Calu3 (cell line): ENCODE measurements around the gene NCK2. TPM values are rescaled to one million over a fixed set of nuclear protein-coding genes. Genes with fewer than 3 reads are reported as not detected.

ENCODE experiments used
- Bru-seq: library from RNA; stranded (reverse); fragments of 400-500 nt; gene quantifications from one replicate; lab custom pipeline; 2021; lab: Mats Ljungman, UMichigan
- BruChase-seq, 2 experiments: library from RNA; stranded (reverse); fragments of 400-500 nt; gene quantifications; one replicate each; lab custom pipeline; 2021; lab: Mats Ljungman, UMichigan
- BruUV-seq: library from RNA; stranded (reverse); fragments of 400-500 nt; replicated peaks from 2 replicates; lab custom pipeline; 2021; lab: Mats Ljungman, UMichigan
- CTCF ChIA-PET: fragments of 300-600 bp; sonication (Branson Sonifier 250); formaldehyde crosslinking; loops from one replicate; lab custom pipeline; 2022; ENCODE audit warnings: antibody characterized with exemption; lab: Charles Lee
- DNase-seq: peaks from one replicate; pipeline ENCODE4 v3.0.0; 2022
- H3K27ac Mint-ChIP-seq: one replicate; pipeline ENCODE4 v1.8.0; 2022; ENCODE audit warnings: mixed read lengths; ENCODE audit not compliant: unreplicated experiment
- H3K27me3 Mint-ChIP-seq: one replicate; pipeline ENCODE4 v1.8.0; 2022; ENCODE audit warnings: mixed read lengths; ENCODE audit not compliant: unreplicated experiment
- H3K36me3 Mint-ChIP-seq: one replicate; pipeline ENCODE4 v1.8.0; 2022; ENCODE audit warnings: mild to moderate bottlenecking, moderate library complexity, mixed read lengths; ENCODE audit not compliant: insufficient read depth, unreplicated experiment
- H3K4me1 Mint-ChIP-seq: one replicate; pipeline ENCODE4 v1.8.0; 2022; ENCODE audit warnings: mild to moderate bottlenecking, low read depth, mixed read lengths; ENCODE audit not compliant: unreplicated experiment
- H3K4me3 Mint-ChIP-seq: one replicate; pipeline ENCODE4 v1.8.0; 2022; ENCODE audit warnings: mild to moderate bottlenecking, low read depth, moderate library complexity, mixed read lengths; ENCODE audit not compliant: unreplicated experiment
- H3K9me3 Mint-ChIP-seq: one replicate; pipeline ENCODE4 v1.8.0; 2022; ENCODE audit warnings: low read depth, mixed read lengths; ENCODE audit not compliant: unreplicated experiment
- CTCF ChIP-seq: fragments of 200-600 bp; IDR thresholded peaks from one replicate; pipeline ENCODE4 v1.8.0; 2022; ENCODE audit warnings: antibody characterized with exemption; ENCODE audit not compliant: unreplicated experiment
- intact Hi-C: fragments of 100-400 bp; cut with micrococcal nuclease; formaldehyde crosslinking; loops from one replicate; pipeline ENCODE4 v1.10.0; 2022; ENCODE audit not compliant: unreplicated experiment
- long read RNA-seq: library from polyadenylated mRNA; stranded (forward); transcript quantifications from one replicate; pipeline ENCODE4 v2.0.0, GENCODE V29; 2022
- total RNA-seq: library from RNA; stranded (reverse); gene quantifications from 2 replicates; pipeline ENCODE4 v1.2.3, GENCODE V29; 2022

NCK2 gene
- total RNA-seq, result 88.6 and 96.9 TPM in 2 replicates
- Bru-seq, nascent RNA, result percentile 92 among the genes with signal in this experiment
- percentile 77 among the genes with signal in this experiment for BruChase-seq, experiment 1, labeled RNA remaining after a 6-hour chase
- percentile 69 among the genes with signal in this experiment for BruChase-seq, experiment 2, labeled RNA remaining after a 2-hour chase
- long read RNA-seq, transcript NCK2-205 (4 exons, 1,795 nt), result minor isoform, 30 of 152 reads
- long read RNA-seq, transcript NCK2-201 (5 exons, 2,683 nt), result major isoform, 98 of 152 reads
- long read RNA-seq, partial matches to known transcripts, result 11 of 152 reads
- long read RNA-seq, other reads (novel, unspliced or antisense), result 13 of 152 reads

- peaks cover 46% of the 10 kb centered on the region for H3K36me3 Mint-ChIP-seq
- no peaks in the 10 kb centered on the region for H3K9me3 Mint-ChIP-seq
- H3K4me3 Mint-ChIP-seq, result peak within 1 kb of the TSS; percentile 86
- peak within 1 kb of the TSS; percentile 94 for H3K27ac Mint-ChIP-seq
- intact Hi-C loops, result loop anchor here (5.0 to 10.0 kb wide), 3 partner anchors 137 to 342 kb away; no protein-coding TSS in a partner anchor
- DNase-seq, result peak; percentile 40
- CTCF ChIA-PET, result interaction anchor here (0.6 to 1.7 kb wide), 6 partner anchors 121 to 221 kb away, joined by 3 to 6 read pairs (median 3); no protein-coding TSS in a partner anchor
- H3K27me3 Mint-ChIP-seq, result peaks cover 7% of the 10 kb centered on the region
- H3K4me1 Mint-ChIP-seq, result peaks cover 40% of the 10 kb centered on the region
- no peak for TF ChIP-seq CTCF
- BruUV-seq, result no TSS peak
Observed at GRCh38 chr2:105744909-105745853, at the start of gene NCK2. TSS of gene NCK2 (plus strand) at chr2:105744912. CDS start at chr2:105855064, 110,152 bp downstream.

- intact Hi-C loops, result no loop called here
- no peak overlapping the region for H3K4me3 Mint-ChIP-seq
- no peaks in the 10 kb centered on the region for H3K27me3 Mint-ChIP-seq
- CTCF ChIA-PET, result no interaction called here
- H3K36me3 Mint-ChIP-seq, result no peaks in the 10 kb centered on the region
- H3K4me1 Mint-ChIP-seq, result no peaks in the 10 kb centered on the region
- no peak for DNase-seq
- BruUV-seq, result no TSS peak
- no peak for TF ChIP-seq CTCF
- no peaks in the 10 kb centered on the region for H3K9me3 Mint-ChIP-seq
- H3K27ac Mint-ChIP-seq, result no peak overlapping the region
Observed at GRCh38 chr2:105697781-105698449, 46.8 kb upstream of the NCK2 start.

GRCh38 chr2:105698820-105699219 is 45.9 kb upstream of the NCK2 start:
- no peak overlapping the region for H3K27ac Mint-ChIP-seq
- no peaks in the 10 kb centered on the region for H3K9me3 Mint-ChIP-seq
- no peak for DNase-seq
- CTCF ChIA-PET, result no interaction called here
- H3K4me3 Mint-ChIP-seq, result no peak overlapping the region
- no TSS peak for BruUV-seq
- no peak for TF ChIP-seq CTCF
- H3K27me3 Mint-ChIP-seq, result no peaks in the 10 kb centered on the region
- intact Hi-C loops, result no loop called here
- no peaks in the 10 kb centered on the region for H3K4me1 Mint-ChIP-seq
- H3K36me3 Mint-ChIP-seq, result no peaks in the 10 kb centered on the region

- H3K4me3 Mint-ChIP-seq, result no peak overlapping the region
- no TSS peak for BruUV-seq
- TF ChIP-seq CTCF, result no peak
- H3K27ac Mint-ChIP-seq, result no peak overlapping the region
- DNase-seq, result no peak
- no peaks in the 10 kb centered on the region for H3K27me3 Mint-ChIP-seq
- no peaks in the 10 kb centered on the region for H3K36me3 Mint-ChIP-seq
- intact Hi-C loops, result no loop called here
- CTCF ChIA-PET, result no interaction called here
- no peaks in the 10 kb centered on the region for H3K9me3 Mint-ChIP-seq
- H3K4me1 Mint-ChIP-seq, result no peaks in the 10 kb centered on the region
Observed at GRCh38 chr2:105701042-105701441, 43.7 kb upstream of the NCK2 start.
